T-helper 1 cell (primary cell): Measurements from ENCODE around the gene AIG1.
A peak's percentile ranks its signal among the peaks of the same experiment; 100 is the strongest.
"Not testable (repeated sequence)": the region's sequence is repeated elsewhere in the genome, so short reads cannot be mapped to it uniquely, and the experiment has no call there.

Source experiments
- DNase-seq, 5 donors: peaks; one replicate each; pipeline ENCODE4 v3.0.0-alpha.2; 2012 to 2020

The AIG1 gene

DNA sequence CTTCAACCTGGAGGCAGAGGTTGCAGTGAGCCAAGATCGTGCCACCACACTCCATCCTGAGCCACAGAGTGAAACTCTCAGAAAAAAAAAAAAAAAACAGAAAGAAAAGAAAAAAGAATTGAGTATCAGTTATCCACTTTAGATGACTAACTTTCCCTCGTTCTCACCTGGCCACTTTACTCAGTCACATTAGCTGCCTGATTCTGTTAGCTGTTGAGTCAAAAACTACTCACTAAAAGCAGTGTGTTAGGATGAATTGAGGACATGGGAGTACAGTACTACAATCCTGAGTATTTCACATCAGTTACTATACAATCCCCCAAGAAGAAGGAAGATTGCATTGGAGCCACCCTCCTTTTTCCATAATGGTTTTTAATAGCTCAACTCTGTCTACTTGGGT lies 275.2 kb downstream of the AIG1 start:
- no peak for DNase-seq

DNA sequence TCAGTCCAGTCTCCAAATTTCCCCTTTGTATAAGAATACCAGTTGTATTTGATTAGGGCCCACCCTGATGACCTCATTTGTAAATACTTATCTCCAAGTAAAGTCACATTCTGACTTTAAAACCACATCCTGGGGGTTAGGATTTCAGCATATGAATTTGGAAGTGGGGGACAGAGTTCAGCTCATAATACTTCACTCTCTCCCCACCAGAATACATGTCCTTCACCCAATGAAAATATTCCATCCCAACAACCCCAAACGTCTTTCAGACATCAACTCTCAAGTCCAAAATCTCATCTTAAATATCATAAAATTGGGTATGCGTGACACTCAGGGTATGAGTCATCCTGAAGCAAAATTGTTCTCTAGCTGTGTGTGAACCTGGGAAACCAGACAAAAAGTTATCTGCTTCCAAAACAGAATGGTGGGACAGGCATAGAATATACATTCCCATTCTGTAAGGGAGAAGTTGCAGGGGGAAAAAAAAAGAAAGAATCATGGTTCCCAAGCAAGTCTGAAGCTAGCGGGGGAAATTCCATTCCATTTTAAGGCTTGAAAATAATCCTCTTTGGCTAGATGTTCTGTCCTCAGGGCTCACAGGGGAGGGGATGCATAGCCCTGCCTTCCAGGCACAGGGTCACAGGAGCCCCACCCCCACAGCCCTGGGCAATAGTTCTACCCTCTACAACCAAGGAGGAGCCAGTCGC lies 275.9 kb downstream of the AIG1 start:
- DNase-seq, result peak in 1 of 5 donors; percentile 3

DNA sequence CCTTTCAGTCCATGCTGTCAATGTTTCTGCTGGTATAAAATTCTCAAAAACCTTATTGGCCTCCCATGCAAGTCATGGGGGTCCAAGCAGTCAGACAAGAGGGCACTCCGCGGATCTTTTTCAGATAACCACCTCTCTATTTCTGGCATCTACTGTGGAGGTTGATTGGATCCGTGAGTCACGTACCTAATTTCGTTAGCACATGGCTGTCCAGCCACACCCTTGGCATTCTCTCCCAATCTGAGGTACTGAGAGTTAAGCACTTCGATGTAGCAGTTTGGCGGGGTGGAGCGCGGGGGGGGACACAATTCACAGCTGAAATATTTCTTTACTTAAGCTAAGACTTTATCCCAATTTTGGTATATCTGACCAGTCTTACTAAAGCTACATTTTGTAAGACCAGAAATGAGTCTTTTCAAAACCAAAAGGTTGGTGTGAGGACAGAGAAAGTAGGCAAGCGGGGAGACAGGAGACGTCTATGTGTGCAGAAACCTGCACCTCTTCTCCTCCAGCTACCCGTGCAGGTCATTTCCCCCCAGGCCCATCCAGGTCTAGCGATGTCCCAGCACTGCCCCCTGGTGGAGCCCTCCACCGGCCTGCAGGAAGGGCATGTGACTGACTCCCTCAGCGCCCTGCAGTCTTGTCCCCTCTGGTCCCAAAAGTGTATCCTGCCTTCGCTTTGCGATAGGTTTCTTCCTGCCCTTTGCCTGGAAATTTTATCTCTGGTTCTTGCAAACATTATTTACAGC lies 276.7 kb downstream of the AIG1 start:
- peak in 4 of 5 donors; percentile 19 to 38 (median 25) for DNase-seq

DNA sequence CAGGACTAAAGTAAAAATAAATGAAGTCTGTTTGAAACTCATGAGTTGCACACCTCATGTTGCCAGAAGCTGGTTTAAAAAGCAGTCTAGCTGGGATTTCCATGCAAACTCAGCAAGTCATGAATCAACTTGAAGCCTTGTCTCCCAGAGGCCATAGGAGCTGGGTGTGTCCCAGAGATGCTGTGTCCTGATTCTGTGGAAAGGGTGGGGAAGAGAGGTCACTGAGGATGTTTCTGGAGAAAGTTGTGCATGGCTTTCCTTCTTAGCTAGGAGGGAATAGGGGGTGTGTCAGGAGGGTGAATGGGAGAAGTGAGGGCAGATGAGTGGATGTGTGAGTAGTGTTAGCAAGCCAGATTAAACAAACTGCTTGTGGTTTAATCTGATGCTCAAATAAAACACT lies 278.5 kb downstream of the AIG1 start:
- no peak for DNase-seq

DNA sequence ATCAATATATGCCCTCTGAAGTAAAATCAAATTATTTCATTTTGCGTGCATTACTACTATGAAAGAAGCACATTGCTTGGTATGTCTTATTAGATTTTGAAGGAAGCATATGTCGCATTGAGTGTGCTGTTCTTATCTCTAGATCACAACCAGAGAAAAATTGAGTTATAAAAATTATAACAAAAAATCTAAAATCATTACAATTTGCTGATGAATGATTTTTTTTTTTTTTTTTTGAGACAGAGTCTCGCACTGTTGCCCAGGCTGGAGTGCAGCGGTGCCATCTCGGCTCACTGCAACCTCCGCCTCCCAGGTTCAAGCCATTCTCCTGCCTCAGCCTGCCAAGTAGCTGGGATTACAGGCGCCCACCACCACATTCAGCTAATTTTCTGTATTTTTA lies 284.8 kb downstream of the AIG1 start:
- not testable (repeated sequence) for DNase-seq

DNA sequence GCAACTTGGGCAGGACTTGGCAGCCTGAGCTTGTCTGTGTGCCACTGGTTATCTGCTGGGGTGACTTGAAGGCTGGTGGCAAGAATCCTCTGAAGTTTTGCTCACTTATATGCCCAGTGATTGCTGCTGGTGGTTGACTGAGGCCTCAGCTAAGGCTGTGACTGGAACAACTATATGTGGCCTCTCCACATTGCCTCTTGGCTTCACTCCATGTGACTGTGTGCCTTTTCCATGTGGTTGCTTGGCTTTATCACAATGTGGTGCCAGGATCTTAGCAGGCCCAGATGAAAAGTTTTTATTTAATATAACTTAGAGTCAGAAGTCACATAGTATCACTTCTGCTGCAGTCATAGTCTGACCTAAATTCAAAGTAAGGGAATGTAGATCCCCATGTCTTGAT lies 285.3 kb downstream of the AIG1 start:
- DNase-seq, result no peak

DNA sequence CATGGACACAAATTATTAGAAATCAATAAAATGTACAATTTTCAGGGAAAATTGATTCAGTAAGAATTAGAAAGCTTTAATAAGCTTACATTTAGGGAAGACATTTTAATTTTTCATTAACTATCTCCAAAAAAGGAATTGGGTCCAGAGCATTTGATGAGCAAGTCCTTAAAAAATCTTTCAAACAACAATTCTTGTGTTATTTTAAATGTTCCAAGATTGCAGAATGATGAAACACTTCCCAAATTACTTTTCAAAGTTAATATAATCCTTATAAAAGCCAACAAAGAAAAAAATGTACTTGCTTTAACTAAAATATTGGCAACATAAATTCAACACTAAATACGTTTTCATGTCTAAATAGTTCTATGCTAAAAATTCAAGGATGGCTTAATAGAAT lies 287.8 kb downstream of the AIG1 start:
- no peak for DNase-seq

DNA sequence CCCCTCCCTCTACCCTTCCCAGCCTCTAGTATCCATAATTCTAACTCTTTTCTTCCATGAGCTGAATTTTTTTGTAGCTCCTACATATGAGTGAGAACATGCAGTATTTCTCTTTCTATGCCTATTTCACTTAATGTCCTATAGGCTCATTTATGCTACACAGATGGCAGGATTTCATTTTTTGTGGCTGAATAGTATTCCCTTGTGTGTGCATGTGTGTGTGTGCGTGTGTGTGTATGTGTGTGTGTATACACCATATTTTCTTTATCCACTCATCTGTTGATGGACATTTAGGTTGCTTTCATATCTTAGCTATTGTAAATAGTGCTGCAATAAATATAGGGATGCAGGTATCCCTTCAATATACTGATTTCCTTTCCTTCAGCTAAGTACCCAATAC lies 288.8 kb downstream of the AIG1 start:
- no peak for DNase-seq

DNA sequence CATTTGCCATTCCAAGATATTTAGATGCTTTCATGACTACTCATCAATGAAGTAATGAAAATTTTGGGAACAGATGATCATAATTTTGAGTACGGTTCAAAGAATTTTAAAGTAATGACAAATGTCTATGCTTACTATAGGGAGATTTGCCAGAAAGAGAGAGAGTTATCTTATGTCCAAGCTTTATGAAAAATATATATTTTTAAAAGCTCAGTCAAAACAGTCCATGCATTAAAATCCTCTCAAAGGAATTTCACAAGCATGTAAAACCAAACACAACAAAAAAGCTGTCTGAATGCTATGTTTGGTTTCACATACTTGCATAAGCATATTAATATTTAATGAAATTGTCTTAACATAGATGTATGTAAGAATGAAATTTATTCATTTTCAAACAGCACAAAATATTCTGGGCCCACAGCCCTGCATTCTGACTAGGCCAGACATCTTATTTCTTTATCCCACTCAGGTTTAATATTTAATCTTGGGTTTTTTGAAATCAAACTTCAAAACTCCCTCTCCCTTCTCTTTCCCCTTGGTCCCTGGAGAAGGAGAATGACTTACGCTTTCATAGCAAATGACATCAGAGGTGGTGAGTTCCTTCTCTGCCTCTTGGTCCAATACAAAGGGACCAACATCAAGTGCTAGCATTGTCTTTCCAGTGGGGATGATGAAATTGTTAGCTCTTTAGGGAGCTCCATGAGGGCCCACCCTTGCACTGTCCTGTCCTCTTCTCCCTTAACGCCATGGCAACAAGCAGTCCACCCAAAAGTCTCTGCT lies 295.6 kb downstream of the AIG1 start:
- DNase-seq, result no peak

DNA sequence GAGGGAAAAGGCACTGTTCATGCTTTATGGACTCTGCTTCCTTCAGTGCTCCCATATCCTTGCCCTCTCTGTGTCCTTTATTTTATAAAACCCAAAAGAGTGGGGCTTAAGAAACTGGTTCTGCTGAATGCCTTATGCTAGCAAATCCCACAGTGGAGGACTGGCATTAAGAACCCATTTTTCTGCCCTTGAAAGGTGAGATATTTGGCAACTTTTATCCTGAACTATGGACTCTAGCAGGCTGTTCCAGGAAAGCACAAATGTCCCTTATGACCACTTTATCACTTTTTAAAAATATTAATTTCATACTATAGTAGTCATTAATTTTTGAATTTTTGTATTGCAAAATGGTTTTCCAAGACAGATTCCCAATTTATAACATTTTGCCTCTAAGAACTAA lies 296.5 kb downstream of the AIG1 start:
- no peak for DNase-seq

DNA sequence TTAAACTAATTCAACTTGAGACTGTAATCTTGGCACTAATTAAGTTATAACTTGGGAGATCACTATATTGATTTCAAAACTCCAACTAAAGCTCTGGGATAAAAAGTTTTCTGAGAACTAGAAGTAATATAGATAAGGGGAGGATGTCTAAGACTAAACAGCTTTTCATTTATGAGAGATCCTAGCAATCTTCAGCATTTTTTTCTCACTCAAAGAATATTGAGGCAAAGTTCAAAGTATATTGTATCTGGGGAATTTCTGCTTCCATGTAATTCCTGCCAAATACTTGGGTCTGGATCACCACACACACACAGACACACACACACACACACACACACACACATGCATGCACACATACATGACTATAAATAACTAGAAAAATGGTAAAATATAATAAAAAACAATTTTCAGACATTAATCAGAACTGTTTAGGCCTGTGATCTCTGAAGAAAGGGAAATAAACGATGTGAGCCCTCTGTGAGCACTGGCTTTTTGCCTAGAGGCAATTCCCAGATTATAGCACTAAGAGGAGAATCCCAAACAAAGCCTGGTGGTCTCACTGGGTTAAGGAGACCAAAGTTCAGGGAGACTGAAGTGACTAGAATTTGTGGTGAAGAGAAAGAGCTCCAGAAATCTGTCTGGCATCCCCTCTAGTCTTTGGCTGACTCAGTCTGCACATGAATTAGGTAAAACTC lies 297.0 kb downstream of the AIG1 start:
- DNase-seq, result no peak

DNA sequence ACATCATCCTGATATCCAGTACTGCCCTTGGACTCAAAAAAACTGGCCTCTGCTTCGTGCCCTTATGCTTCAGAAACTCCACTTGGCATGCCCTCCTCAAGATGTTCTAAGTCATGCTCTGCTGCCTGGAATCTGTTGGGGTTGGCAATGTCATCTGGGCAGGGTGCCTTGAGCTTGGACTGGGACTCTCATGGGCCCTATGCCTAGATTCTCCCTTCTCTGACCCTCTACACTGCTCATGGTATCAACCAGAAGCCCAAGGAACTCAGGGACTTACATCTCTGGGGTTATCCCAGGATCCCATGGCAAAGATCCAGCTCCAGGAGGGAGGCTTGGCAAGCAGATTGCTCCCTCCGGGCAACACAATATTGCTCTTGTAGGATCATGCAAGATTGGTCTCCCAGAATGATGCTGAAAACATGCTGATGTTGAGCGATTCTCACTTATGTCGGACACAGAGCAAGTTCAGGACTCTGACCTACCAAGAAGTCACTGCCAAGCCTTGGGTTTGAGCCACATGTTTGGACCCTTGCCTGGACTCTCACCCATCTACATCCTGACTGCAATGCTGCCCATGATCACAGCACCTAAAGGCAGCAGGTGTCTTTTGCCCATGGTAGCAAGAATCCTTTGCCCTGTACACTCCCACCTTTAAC lies 301.0 kb downstream of the AIG1 start:
- DNase-seq, result no peak

DNA sequence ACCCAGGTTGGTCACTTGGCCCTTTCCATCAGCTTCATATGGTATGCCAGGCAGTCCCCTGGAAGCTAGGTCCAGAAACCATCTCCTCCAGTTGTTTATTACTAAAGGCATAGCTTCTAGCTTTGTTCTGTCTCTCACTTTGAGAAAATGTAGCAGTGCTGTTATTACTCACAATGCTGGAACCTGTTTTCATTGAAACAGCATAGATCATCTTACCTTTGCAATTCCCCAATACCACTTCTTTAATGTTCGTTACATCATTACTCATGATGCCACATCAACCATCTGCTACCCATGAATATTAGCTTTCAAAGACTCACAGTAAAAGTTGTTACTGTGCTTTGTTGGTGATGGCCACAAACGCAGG lies 301.5 kb downstream of the AIG1 start:
- no peak for DNase-seq

DNA sequence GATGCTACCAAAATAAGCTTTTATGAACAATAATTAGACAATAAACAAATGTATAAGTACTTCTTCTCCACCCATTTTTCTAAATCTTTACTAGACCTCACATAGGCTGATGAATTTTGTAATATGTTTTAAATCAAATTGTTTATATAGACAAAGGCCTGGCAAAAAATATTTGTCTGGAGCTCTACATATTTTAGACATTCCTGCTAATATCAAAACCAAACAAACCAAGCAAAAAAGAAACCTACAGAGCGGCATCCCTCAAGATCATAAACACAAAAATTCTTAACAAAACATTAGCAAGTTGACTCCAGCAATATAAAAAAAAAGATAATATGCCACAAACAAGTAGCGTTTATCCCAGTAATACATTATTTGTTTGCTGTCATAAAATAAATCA lies 302.6 kb downstream of the AIG1 start:
- no peak for DNase-seq

DNA sequence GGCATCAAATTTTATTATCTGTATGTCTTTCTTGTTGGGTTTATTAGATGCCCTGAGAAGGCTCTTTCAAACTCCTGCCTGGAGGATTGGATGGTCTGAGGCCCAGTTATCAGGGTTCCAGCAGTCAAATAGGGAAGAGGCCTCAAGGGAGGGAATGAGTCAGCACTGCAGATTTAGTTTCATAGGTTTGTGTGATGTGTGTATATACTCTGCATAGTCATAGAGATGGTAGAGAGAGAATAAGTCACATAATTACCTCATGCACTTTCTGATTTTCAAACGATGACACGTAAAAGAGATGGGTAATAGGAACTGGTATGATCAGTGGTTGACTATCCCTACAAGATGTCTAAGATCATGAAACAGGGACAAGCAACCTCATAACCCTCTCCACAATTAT lies 307.7 kb downstream of the AIG1 start:
- peak in 1 of 5 donors; percentile 56 for DNase-seq

DNA sequence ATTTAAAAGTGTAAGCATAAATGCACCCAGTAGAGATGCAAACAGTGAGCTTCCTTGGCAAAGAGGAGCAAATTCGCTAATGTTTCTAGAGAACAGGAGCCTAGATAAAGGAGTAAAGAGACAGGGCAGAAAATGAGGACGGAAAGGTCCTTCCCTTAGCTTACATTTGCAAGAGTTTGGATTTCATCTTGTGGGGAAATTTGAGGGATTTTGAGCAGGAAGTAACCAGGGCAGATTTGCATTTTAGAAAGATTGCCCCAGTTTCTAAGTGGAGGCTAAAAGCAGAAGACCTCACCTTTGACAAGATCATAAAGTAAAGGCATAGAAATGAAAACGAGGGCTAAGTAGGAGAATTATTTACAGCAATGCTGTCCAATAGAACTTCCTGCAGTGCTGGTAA lies 309.3 kb downstream of the AIG1 start:
- no peak for DNase-seq

DNA sequence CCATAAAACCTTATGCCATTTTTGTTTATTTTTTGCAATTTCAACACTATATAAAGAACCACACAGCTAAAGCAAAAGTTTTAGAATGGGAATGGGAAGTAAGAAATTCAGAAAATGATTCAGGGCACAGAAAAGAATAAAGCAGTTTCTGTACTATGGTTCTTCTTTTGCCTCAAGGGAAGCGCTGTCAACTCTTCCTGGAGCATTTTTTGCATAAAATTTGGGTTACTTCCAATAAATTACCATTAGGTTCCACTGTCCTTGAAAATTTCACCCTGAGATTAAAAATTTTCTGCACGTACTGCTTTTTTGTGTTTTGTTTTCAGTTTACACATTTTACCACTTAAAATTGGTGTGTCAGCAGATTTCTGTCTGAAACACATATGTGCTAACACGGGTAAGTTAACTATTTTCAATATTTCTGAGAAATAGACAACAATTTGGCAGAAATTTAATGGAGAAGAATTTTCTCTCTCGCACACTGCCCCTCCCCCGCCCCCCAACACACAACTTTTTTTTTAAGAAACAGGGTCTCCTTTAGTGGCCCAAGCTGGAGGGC lies 310.2 kb downstream of the AIG1 start:
- DNase-seq, result no peak

DNA sequence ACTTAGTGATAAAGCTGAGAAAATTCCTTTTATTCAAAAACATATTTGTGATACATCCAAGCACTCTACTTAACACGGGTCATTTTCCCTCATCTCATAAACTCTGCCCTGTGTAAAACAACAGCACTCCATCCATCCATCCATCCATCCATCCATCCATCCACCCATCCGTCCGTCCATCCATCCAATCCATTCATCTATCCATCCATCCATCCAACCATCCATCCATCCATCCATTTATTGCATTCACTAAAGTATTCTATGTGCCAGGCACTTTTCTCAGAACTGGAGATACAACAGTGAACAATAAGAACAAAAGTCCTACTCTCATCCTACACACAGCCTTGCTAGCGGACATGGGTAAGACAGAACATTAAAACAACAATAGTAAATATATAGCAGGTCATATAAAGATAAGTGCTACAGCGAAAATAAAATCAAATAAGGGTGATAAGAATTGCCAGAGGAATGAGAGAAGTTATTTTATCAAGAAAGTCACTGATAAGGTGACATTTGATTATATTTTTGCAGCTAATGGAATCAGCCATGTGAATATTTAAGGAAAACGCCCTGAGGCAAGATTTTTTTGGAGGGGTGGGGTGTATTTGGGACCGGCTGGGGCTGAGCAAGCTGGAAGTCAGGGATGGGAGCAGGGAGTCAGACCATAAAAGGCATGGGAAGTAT lies 311.7 kb downstream of the AIG1 start:
- DNase-seq, result no peak

DNA sequence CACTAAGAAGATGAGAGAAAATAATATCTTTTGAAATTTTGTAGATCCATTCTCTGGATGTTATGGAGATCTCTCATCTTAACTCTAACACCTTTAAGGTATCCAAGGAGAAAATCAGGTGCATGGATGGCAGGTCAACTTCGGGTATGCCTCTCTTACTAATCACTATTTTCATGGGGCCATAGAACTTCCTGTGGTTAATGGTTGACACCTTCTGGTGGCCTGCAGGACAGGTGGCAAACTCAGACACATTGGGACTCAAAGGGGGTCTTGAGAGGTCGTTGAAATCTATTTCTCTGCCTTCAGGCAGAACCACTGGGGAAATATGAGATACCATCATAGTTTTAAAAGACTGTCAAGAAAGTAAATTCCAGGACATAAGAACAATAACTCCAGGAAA lies 313.3 kb downstream of the AIG1 start:
- no peak for DNase-seq

DNA sequence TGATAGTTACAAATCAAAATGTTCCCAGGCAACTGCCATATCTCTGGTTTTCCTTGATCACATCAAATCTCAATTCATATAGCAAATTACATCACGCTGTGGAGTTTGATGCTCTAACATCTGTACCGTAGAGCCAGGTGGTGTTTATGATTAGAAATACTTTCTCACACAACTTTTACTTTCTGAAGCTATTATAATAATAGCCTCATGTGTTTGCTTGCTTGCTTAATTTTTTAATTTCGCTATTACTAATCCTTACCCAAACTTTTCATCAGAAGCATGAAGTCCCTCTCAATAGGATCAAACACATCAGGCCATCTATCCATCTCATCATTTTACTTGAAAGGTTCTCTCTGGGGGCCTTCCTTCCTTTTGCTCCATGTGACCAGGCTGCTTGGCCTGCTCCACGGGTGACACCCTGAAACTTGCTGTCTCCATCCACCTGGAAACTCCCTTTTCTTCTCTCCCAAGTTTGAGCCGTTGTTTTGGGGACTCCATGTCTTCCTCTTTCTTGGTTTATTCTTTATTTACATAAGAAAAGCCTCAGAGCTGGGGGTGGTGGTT lies 314.4 kb downstream of the AIG1 start:
- DNase-seq, result no peak

DNA sequence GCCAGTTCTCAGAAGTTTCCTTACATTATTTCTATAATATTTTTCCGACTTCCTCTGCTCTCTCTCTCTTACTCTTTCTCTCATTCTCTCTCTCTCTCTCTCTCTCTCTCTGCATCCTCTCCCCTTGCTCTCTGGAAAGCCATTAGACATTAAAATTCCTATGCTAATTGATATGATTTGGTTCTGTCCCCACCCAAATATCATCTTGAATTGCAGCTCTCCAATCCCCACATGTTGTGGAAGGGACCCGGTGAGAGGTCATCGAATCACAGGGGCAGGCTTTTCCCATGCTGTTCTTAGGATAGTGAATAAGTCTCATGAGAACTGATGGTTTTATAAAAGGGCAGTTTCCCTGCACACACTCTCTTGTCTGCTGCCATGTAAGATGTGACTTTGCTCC lies 315.7 kb downstream of the AIG1 start:
- DNase-seq, result no peak
